Measurements from ENCODE around the gene PLK3. TPM values are rescaled to one million over a fixed set of nuclear protein-coding genes. Genes with fewer than 3 reads are reported as not detected.
"Not testable (repeated sequence)": the region's sequence is repeated elsewhere in the genome, so short reads cannot be mapped to it uniquely, and the experiment has no call there.

The PLK3 gene
- total RNA-seq, 1 donor from 2014 or later = 40.0 TPM

GRCh38 chr1:44827197-44828002 is 27.2 kb downstream of the PLK3 start:
- DNase-seq (ENCODE audit: low read depth) = no peak

- no peak for DNase-seq (ENCODE audit: low read depth)
Observed at GRCh38 chr1:44828003-44828651, 27.9 kb downstream of the PLK3 start.

GRCh38 chr1:44828841-44829440 is 28.8 kb downstream of the PLK3 start:
- DNase-seq (ENCODE audit: low read depth) = no peak

GRCh38 chr1:44829506-44830384 is 29.6 kb downstream of the PLK3 start:
- DNase-seq (ENCODE audit: low read depth) = no peak

- DNase-seq (ENCODE audit: low read depth) = no peak
Observed at GRCh38 chr1:44830900-44831304, 30.7 kb downstream of the PLK3 start.

- no peak for DNase-seq (ENCODE audit: low read depth)
Observed at GRCh38 chr1:44831516-44831915, 31.3 kb downstream of the PLK3 start.

- DNase-seq (ENCODE audit: low read depth) = no peak
Observed at GRCh38 chr1:44832056-44832705, 32.0 kb downstream of the PLK3 start.

- no peak for DNase-seq (ENCODE audit: low read depth)
Observed at GRCh38 chr1:44834328-44834727, 34.2 kb downstream of the PLK3 start.

- peak; percentile 77 for DNase-seq (ENCODE audit: low read depth)
Observed at GRCh38 chr1:44835738-44836675, 35.8 kb downstream of the PLK3 start.

- DNase-seq (ENCODE audit: low read depth) = not testable (repeated sequence)
Observed at GRCh38 chr1:44838294-44838693, 38.1 kb downstream of the PLK3 start.

- no peak for DNase-seq (ENCODE audit: low read depth)
Observed at GRCh38 chr1:44839576-44839975, 39.4 kb downstream of the PLK3 start.

GRCh38 chr1:44842486-44842861 is 42.3 kb downstream of the PLK3 start:
- no peak for DNase-seq (ENCODE audit: low read depth)

GRCh38 chr1:44842862-44843655 is 42.9 kb downstream of the PLK3 start, which contains the start of gene PTCH2:
PTCH2 (minus strand) TSS chr1:44843253; CDS start chr1:44842932, 321 bp downstream.
- peak; percentile 76 for DNase-seq (ENCODE audit: low read depth)

GRCh38 chr1:44846985-44847384 is 46.8 kb downstream of the PLK3 start:
- DNase-seq (ENCODE audit: low read depth) = no peak

GRCh38 chr1:44847845-44848244 is 47.7 kb downstream of the PLK3 start:
- no peak for DNase-seq (ENCODE audit: low read depth)

GRCh38 chr1:44848456-44849181 is 48.4 kb downstream of the PLK3 start:
- peak; percentile 20 for DNase-seq (ENCODE audit: low read depth)

GRCh38 chr1:44849575-44850132 is 49.5 kb downstream of the PLK3 start:
- DNase-seq (ENCODE audit: low read depth) = no peak

GRCh38 chr1:44851308-44851707 is 51.1 kb downstream of the PLK3 start:
- no peak for DNase-seq (ENCODE audit: low read depth)

Data from myocyte (in vitro differentiated cells).